Fibroblast of the aortic adventitia (primary cell): ENCODE data around the gene SYT7. TPM values are rescaled to one million over a fixed set of nuclear protein-coding genes. Genes with fewer than 3 reads are reported as not detected.

Experiments
- DNase-seq: peaks from one replicate; pipeline ENCODE4 v3.0.0-alpha.2; 2010; ENCODE audit warnings: low read depth
- H3K4me3 ChIP-seq: 2 replicates; pipeline ENCODE4 v1.5.1; 2011; ENCODE audit warnings: low read depth, mild to moderate bottlenecking, control low read depth, low read length, moderate library complexity
- CTCF ChIP-seq: IDR thresholded peaks from 2 replicates; pipeline ENCODE4 v1.5.1; 2011; ENCODE audit warnings: mild to moderate bottlenecking, low read length, control low read depth, inconsistent platforms; ENCODE audit not compliant: insufficient read depth
- total RNA-seq: library from RNA; depleted of rRNA; stranded (reverse); fragments of >200 nt; gene quantifications from 2 replicates; pipeline ENCODE4 v1.2.3, GENCODE V29; 2012; ENCODE audit warnings: low replicate concordance

Gene SYT7
- total RNA-seq, 1 donor = 112 TPM

GRCh38 chr11:61529537-61530225 lies 51.2 kb downstream of the SYT7 start:
- TF ChIP-seq CTCF = no peak
- DNase-seq = no peak
- H3K4me3 ChIP-seq = no peak overlapping the region

GRCh38 chr11:61528114-61528513 lies 52.8 kb downstream of the SYT7 start:
- DNase-seq = no peak
- H3K4me3 ChIP-seq = no peak overlapping the region
- TF ChIP-seq CTCF = no peak

- H3K4me3 ChIP-seq = no peak overlapping the region
- no peak for TF ChIP-seq CTCF
- no peak for DNase-seq
These were observed 53.7 kb downstream of the SYT7 start for GRCh38 chr11:61526956-61527731.

GRCh38 chr11:61526229-61526628 lies 54.6 kb downstream of the SYT7 start:
- DNase-seq = no peak
- TF ChIP-seq CTCF = no peak
- no peak overlapping the region for H3K4me3 ChIP-seq

- no peak for TF ChIP-seq CTCF
- no peak overlapping the region for H3K4me3 ChIP-seq
- DNase-seq = no peak
These were observed 55.8 kb downstream of the SYT7 start for GRCh38 chr11:61524963-61525587.

GRCh38 chr11:61524446-61524845 lies 56.4 kb downstream of the SYT7 start:
- no peak overlapping the region for H3K4me3 ChIP-seq
- TF ChIP-seq CTCF = no peak
- DNase-seq = no peak
